Caco-2 (cell line): ENCODE data around the gene LSP1. TPM values are rescaled to one million over a fixed set of nuclear protein-coding genes. Genes with fewer than 3 reads are reported as not detected.

ENCODE experiments used
- BruUV-seq: library from RNA; stranded (reverse); fragments of 400-500 nt; replicated peaks from 2 replicates; lab custom pipeline; 2021; lab: Mats Ljungman, UMichigan
- CTCF ChIA-PET: fragments of 300-600 bp; sonication (Branson Sonifier 250); formaldehyde crosslinking; loops from one replicate; lab custom pipeline; 2022; ENCODE audit warnings: antibody characterized with exemption; lab: Charles Lee
- POLR2A ChIA-PET: fragments of 300-600 bp; sonication (Branson Sonifier 250); formaldehyde crosslinking; loops from one replicate; lab custom pipeline; 2022; ENCODE audit warnings: antibody characterized with exemption; lab: Charles Lee
- DNase-seq, 2 experiments: peaks; one replicate each; pipeline versions ENCODE4 v3.0.0 to v3.0.0-alpha.2; 2020 to 2022
- H3K27me3 ChIP-seq: replicated peaks from 2 replicates; pipeline ENCODE4 v1.6.0; 2011; ENCODE audit warnings: low read length; ENCODE audit not compliant: control insufficient read depth, insufficient read depth
- H3K36me3 ChIP-seq: 2 replicates; pipeline ENCODE4 v1.5.1; 2011; ENCODE audit warnings: low read length; ENCODE audit not compliant: control insufficient read depth, insufficient read depth
- H3K4me1 ChIP-seq: fragments of 250-450 bp; sonication (Bioruptor Pico); 2 replicates; pipeline ENCODE4 v1.5.1; 2020; ENCODE audit warnings: mild to moderate bottlenecking
- H3K4me3 ChIP-seq: 2 replicates; pipeline ENCODE4 v1.5.1; 2011; ENCODE audit warnings: low read depth, mild to moderate bottlenecking, control low read depth, low read length
- H3K9me3 ChIP-seq: fragments of 250-450 bp; sonication (Bioruptor Pico); 2 replicates; pipeline ENCODE4 v1.5.1; 2020; ENCODE audit warnings: mild to moderate bottlenecking, moderate library complexity
- H3K27ac Mint-ChIP-seq: one replicate; pipeline ENCODE4 v1.8.0; 2022; ENCODE audit warnings: mixed read lengths; ENCODE audit not compliant: unreplicated experiment
- H3K27me3 Mint-ChIP-seq: one replicate; pipeline ENCODE4 v1.8.0; 2022; ENCODE audit warnings: mixed read lengths; ENCODE audit not compliant: insufficient read depth, unreplicated experiment
- H3K36me3 Mint-ChIP-seq: one replicate; pipeline ENCODE4 v1.8.0; 2022; ENCODE audit warnings: mild to moderate bottlenecking, mixed read lengths; ENCODE audit not compliant: insufficient read depth, unreplicated experiment
- H3K4me1 Mint-ChIP-seq: one replicate; pipeline ENCODE4 v1.8.0; 2022; ENCODE audit warnings: low read depth, mixed read lengths; ENCODE audit not compliant: unreplicated experiment
- H3K4me3 Mint-ChIP-seq: one replicate; pipeline ENCODE4 v1.8.0; 2022; ENCODE audit warnings: mild to moderate bottlenecking, moderate library complexity, mixed read lengths; ENCODE audit not compliant: unreplicated experiment
- H3K9me3 Mint-ChIP-seq: one replicate; pipeline ENCODE4 v1.8.0; 2022; ENCODE audit warnings: mixed read lengths; ENCODE audit not compliant: unreplicated experiment
- CTCF ChIP-seq, 2 experiments: fragments of 200-600 bp in 1 of 2; IDR thresholded peaks; 1 replicate in 1 of 2; 2 replicates in 1 of 2; pipeline versions ENCODE4 v1.5.1 to v1.8.0; 2011 to 2022; ENCODE audit warnings: antibody characterized with exemption in 1 of 2, control low read depth in 1 of 2, inconsistent platforms in 1 of 2, low read depth in 1 of 2, low read length in 1 of 2, mild to moderate bottlenecking in 1 of 2, moderate library complexity in 1 of 2; ENCODE audit not compliant: insufficient read depth in 1 of 2, severe bottlenecking in 1 of 2, unreplicated experiment in 1 of 2
- intact Hi-C: fragments of 100-400 bp; cut with micrococcal nuclease; formaldehyde crosslinking; loops from one replicate; pipeline ENCODE4 v1.10.0; 2022; ENCODE audit not compliant: unreplicated experiment
- total RNA-seq: library from RNA; stranded (reverse); gene quantifications from 2 replicates; pipeline ENCODE4 v1.2.3, GENCODE V29; 2022

Gene LSP1
- total RNA-seq, 1 experiment from 2014 or later: not detected

- Mint-ChIP-seq H3K4me1 (peaks cover 36% of the 10 kb centered on the region), H3K4me3 (peak overlapping the region; percentile 56), H3K27me3 (no peaks in the 10 kb centered on the region), H3K27ac (peak overlapping the region; percentile 98), H3K36me3 (peaks cover 17% of the 10 kb centered on the region), H3K9me3 (no peaks in the 10 kb centered on the region)
- POLR2A ChIA-PET: interaction anchor here (0.5 to 1.6 kb wide), 5 partner anchors 9 to 154 kb away, joined by 3 to 6 read pairs (median 4); no protein-coding TSS in a partner anchor
- Histone ChIP-seq H3K9me3 (no peaks in the 10 kb centered on the region), H3K4me3 (no peak overlapping the region), H3K27me3 (no peaks in the 10 kb centered on the region), H3K36me3 (no peaks in the 10 kb centered on the region), H3K4me1 (peaks cover 77% of the 10 kb centered on the region)
- BruUV-seq: no TSS peak
- CTCF ChIA-PET: interaction anchor here (0.6 to 5.2 kb wide), 22 partner anchors 9 to 322 kb away, joined by 3 to 67 read pairs (median 4); no protein-coding TSS in a partner anchor
- DNase-seq: peak; percentile 97 to 99
- intact Hi-C loops: loop anchor here (1.0 kb wide), 1 partner anchor 143 kb away; no protein-coding TSS in a partner anchor
- TF ChIP-seq CTCF (IDR thresholded peaks at IDR 0.05; ENCODE audit: insufficient read depth in 1 of 2, low read depth in 1 of 2, low read length in 1 of 2, severe bottlenecking in 1 of 2, unreplicated experiment in 1 of 2): no peak
Observed at GRCh38 chr11:1834062-1834610, 18.7 kb upstream of the LSP1 start.

- Mint-ChIP-seq H3K27ac (peak within 1 kb of the TSS; percentile 98), H3K36me3 (peaks cover 17% of the 10 kb centered on the region), H3K27me3 (no peaks in the 10 kb centered on the region), H3K4me1 (peaks cover 35% of the 10 kb centered on the region), H3K9me3 (no peaks in the 10 kb centered on the region), H3K4me3 (peak within 1 kb of the TSS; percentile 56)
- ChIA-PET POLR2A (interaction anchor here (0.6 to 1.6 kb wide), 4 partner anchors 10 to 153 kb away, joined by 3 to 6 read pairs (median 4); no protein-coding TSS in a partner anchor), CTCF (interaction anchor here (0.8 to 5.2 kb wide), 18 partner anchors 10 to 321 kb away, joined by 3 to 67 read pairs (median 6); no protein-coding TSS in a partner anchor)
- no peak for DNase-seq
- Histone ChIP-seq H3K27me3 (no peaks in the 10 kb centered on the region), H3K4me3 (no peak within 1 kb of the TSS), H3K9me3 (no peaks in the 10 kb centered on the region), H3K36me3 (no peaks in the 10 kb centered on the region), H3K4me1 (peaks cover 68% of the 10 kb centered on the region)
- intact Hi-C loops: loop anchor here (1.0 kb wide), 1 partner anchor 144 kb away; no protein-coding TSS in a partner anchor
- no peak for TF ChIP-seq CTCF (IDR thresholded peaks at IDR 0.05; ENCODE audit: insufficient read depth in 1 of 2, low read depth in 1 of 2, low read length in 1 of 2, severe bottlenecking in 1 of 2, unreplicated experiment in 1 of 2)
- BruUV-seq: no TSS peak
Observed at GRCh38 chr11:1834779-1835670, 17.9 kb upstream of the LSP1 start, which contains the start of gene SYT8. TSS of gene SYT8 (plus strand) at chr11:1834990. CDS start at chr11:1835106, 116 bp downstream.

- no peaks in the 10 kb centered on the region for H3K9me3 ChIP-seq
- peaks cover 62% of the 10 kb centered on the region for H3K4me1 ChIP-seq
- intact Hi-C loops: no loop called here
- peaks cover 19% of the 10 kb centered on the region for H3K36me3 Mint-ChIP-seq
- no TSS peak for BruUV-seq
- ChIA-PET CTCF (interaction anchor here (1.0 to 2.0 kb wide), 3 partner anchors 41 to 315 kb away, joined by 3 to 7 read pairs (median 6); no protein-coding TSS in a partner anchor), POLR2A (no interaction called here)
- no peak overlapping the region for H3K4me3 ChIP-seq
- TF ChIP-seq CTCF (IDR thresholded peaks at IDR 0.05; ENCODE audit: insufficient read depth in 1 of 2, low read depth in 1 of 2, low read length in 1 of 2, severe bottlenecking in 1 of 2, unreplicated experiment in 1 of 2): no peak
- no peaks in the 10 kb centered on the region for H3K27me3 ChIP-seq
- no peak for DNase-seq
- H3K27me3 Mint-ChIP-seq: no peaks in the 10 kb centered on the region
- peaks cover 30% of the 10 kb centered on the region for H3K4me1 Mint-ChIP-seq
- no peaks in the 10 kb centered on the region for H3K36me3 ChIP-seq
- H3K4me3 Mint-ChIP-seq: no peak overlapping the region
- no peaks in the 10 kb centered on the region for H3K9me3 Mint-ChIP-seq
- H3K27ac Mint-ChIP-seq: peak overlapping the region; percentile 98
Observed at GRCh38 chr11:1835671-1836010, 17.2 kb upstream of the LSP1 start.
